HEK293 (cell line): ENCODE results near the gene STARD10.

Experiments
- CTCF ChIA-PET: fragments of 350-600 bp; formaldehyde crosslinking; extraction: SDS; loops from one replicate; lab custom pipeline; 2021; ENCODE audit warnings: antibody characterized with exemption; lab: Yijun Ruan, JAX
- POLR2A ChIA-PET: fragments of 300-600 bp; formaldehyde crosslinking; extraction: SDS; loops from one replicate; lab custom pipeline; 2020; ENCODE audit warnings: antibody characterized with exemption, inconsistent platforms; lab: Yijun Ruan, JAX
- H3K27ac ChIP-seq: fragments of 200-500 bp; sonication (Bioruptor generic); 2 replicates; pipeline ENCODE4 v1.5.1; 2014; ENCODE audit warnings: low read depth, low read length, control low read depth, inconsistent platforms; ENCODE audit errors: extremely low read depth
- H3K36me3 ChIP-seq, 2 experiments: fragments of 200-500 bp in 1 of 2; sonication (Bioruptor generic) in 1 of 2; 1 replicate in 1 of 2; 2 replicates in 1 of 2; pipeline ENCODE4 v1.5.1; 2014 to 2017; ENCODE audit warnings: inconsistent platforms in 2 of 2, low read length in 2 of 2; ENCODE audit not compliant: control insufficient read depth in 2 of 2, insufficient read depth in 1 of 2
- H3K4me1 ChIP-seq: fragments of 200-500 bp; sonication (Bioruptor generic); 2 replicates; pipeline ENCODE4 v1.5.1; 2014; ENCODE audit warnings: mild to moderate bottlenecking, low read length, inconsistent platforms; ENCODE audit not compliant: control insufficient read depth, insufficient read depth
- H3K4me3 ChIP-seq: 2 replicates; pipeline ENCODE4 v1.5.1; 2011; ENCODE audit warnings: low read depth, mild to moderate bottlenecking, control low read depth, low read length, moderate library complexity
- H3K9me3 ChIP-seq: fragments of 200-500 bp; sonication (Bioruptor generic); 2 replicates; pipeline ENCODE4 v1.5.1; 2014; ENCODE audit warnings: low read depth, low read length, inconsistent platforms; ENCODE audit not compliant: control insufficient read depth, insufficient read depth
- KLF1 ChIP-seq: fragments of 450-650 bp; formaldehyde crosslinking; IDR thresholded peaks from 2 replicates; pipeline ENCODE4 v1.5.1; 2016; ENCODE audit warnings: missing biosample characterization, missing genetic modification characterization
- KLF9 ChIP-seq: fragments of 450-650 bp; formaldehyde crosslinking; IDR thresholded peaks from 2 replicates; pipeline ENCODE4 v1.5.1; 2016; ENCODE audit warnings: missing biosample characterization, missing genetic modification characterization, low read depth
- RBAK ChIP-seq: fragments of 450-650 bp; formaldehyde crosslinking; IDR thresholded peaks from 2 replicates; pipeline ENCODE4 v1.5.1; 2016; ENCODE audit warnings: missing biosample characterization, missing genetic modification characterization
- SCRT2 ChIP-seq: fragments of 450-650 bp; formaldehyde crosslinking; IDR thresholded peaks from 2 replicates; pipeline ENCODE4 v1.5.1; 2016; ENCODE audit warnings: missing biosample characterization, missing genetic modification characterization
- SP3 ChIP-seq: fragments of 450-650 bp; formaldehyde crosslinking; IDR thresholded peaks from 2 replicates; pipeline ENCODE4 v1.5.1; 2016; ENCODE audit warnings: missing biosample characterization, missing genetic modification characterization
- WT1 ChIP-seq: fragments of 450-650 bp; formaldehyde crosslinking; IDR thresholded peaks from 2 replicates; pipeline ENCODE4 v1.5.1; 2016; ENCODE audit warnings: missing biosample characterization, missing genetic modification characterization
- ZFP69B ChIP-seq: fragments of 450-650 bp; formaldehyde crosslinking; IDR thresholded peaks from 2 replicates; pipeline ENCODE4 v1.5.1; 2016; ENCODE audit warnings: missing biosample characterization, missing genetic modification characterization
- ZNF211 ChIP-seq: fragments of 450-650 bp; formaldehyde crosslinking; IDR thresholded peaks from 2 replicates; pipeline ENCODE4 v1.5.1; 2016; ENCODE audit warnings: low read depth, missing biosample characterization, missing genetic modification characterization
- ZNF23 ChIP-seq: fragments of 450-650 bp; formaldehyde crosslinking; IDR thresholded peaks from 2 replicates; pipeline ENCODE4 v1.5.1; 2016; ENCODE audit warnings: missing biosample characterization, missing genetic modification characterization, borderline replicate concordance
- ZNF274 ChIP-seq, 2 experiments: fragments of 200-500 bp in 1 of 2; fragments of 450-650 bp in 1 of 2; sonication (Bioruptor generic) in 1 of 2; formaldehyde crosslinking in 1 of 2; IDR thresholded peaks; 2 replicates each; pipeline versions ENCODE4 v1.5.1 to v1.6.1; 2014 to 2016; ENCODE audit warnings: borderline replicate concordance in 1 of 2, inconsistent platforms in 1 of 2, low read length in 1 of 2, missing biosample characterization in 1 of 2, missing genetic modification characterization in 1 of 2
- ZNF292 ChIP-seq: fragments of 450-650 bp; formaldehyde crosslinking; IDR thresholded peaks from 2 replicates; pipeline ENCODE4 v1.5.1; 2016; ENCODE audit warnings: low read depth, missing biosample characterization, missing genetic modification characterization, borderline replicate concordance
- ZNF350 ChIP-seq: fragments of 450-650 bp; formaldehyde crosslinking; IDR thresholded peaks from 2 replicates; pipeline ENCODE4 v1.5.0; 2017; ENCODE audit warnings: missing biosample characterization, mild to moderate bottlenecking, missing genetic modification characterization
- ZNF366 ChIP-seq: fragments of 450-650 bp; formaldehyde crosslinking; conservative IDR thresholded peaks from 2 replicates; pipeline ENCODE4 v1.5.1; 2016; ENCODE audit warnings: missing biosample characterization, missing genetic modification characterization
- ZNF514 ChIP-seq: fragments of 450-650 bp; formaldehyde crosslinking; IDR thresholded peaks from 2 replicates; pipeline ENCODE4 v1.5.1; 2016; ENCODE audit warnings: missing biosample characterization, missing genetic modification characterization
- ZNF530 ChIP-seq: fragments of 450-650 bp; formaldehyde crosslinking; IDR thresholded peaks from 2 replicates; pipeline ENCODE4 v1.5.1; 2016; ENCODE audit warnings: low read depth, missing biosample characterization, missing genetic modification characterization
- ZNF548 ChIP-seq: fragments of 450-650 bp; formaldehyde crosslinking; IDR thresholded peaks from 2 replicates; pipeline ENCODE4 v1.5.1; 2016; ENCODE audit warnings: missing biosample characterization, missing genetic modification characterization
- ZNF596 ChIP-seq: fragments of 450-650 bp; IDR thresholded peaks from 2 replicates; pipeline ENCODE4 v1.5.0; 2018; ENCODE audit warnings: missing biosample characterization, mild to moderate bottlenecking, missing genetic modification characterization, moderate library complexity
- ZNF677 ChIP-seq: fragments of 450-650 bp; IDR thresholded peaks from 2 replicates; pipeline ENCODE4 v1.5.0; 2018; ENCODE audit warnings: missing biosample characterization, mild to moderate bottlenecking, missing genetic modification characterization, moderate library complexity
- ZNF768 ChIP-seq: fragments of 450-650 bp; formaldehyde crosslinking; IDR thresholded peaks from 2 replicates; pipeline ENCODE4 v1.5.1; 2018; ENCODE audit warnings: missing biosample characterization, mild to moderate bottlenecking, missing genetic modification characterization
- ZSCAN16 ChIP-seq: fragments of 450-650 bp; formaldehyde crosslinking; IDR thresholded peaks from 2 replicates; pipeline ENCODE4 v1.5.1; 2016; ENCODE audit warnings: missing biosample characterization, missing genetic modification characterization
- TF ChIP-seq, protein P1 (sequence below): fragments of 450-650 bp; formaldehyde crosslinking; IDR thresholded peaks from 2 replicates; pipeline ENCODE4 v1.5.1; 2016; ENCODE audit warnings: missing biosample characterization, missing genetic modification characterization
- TF ChIP-seq, protein P2 (sequence below): fragments of 450-650 bp; formaldehyde crosslinking; IDR thresholded peaks from 2 replicates; pipeline ENCODE4 v1.5.1; 2016; ENCODE audit warnings: missing biosample characterization, missing genetic modification characterization
- TF ChIP-seq, protein P3 (sequence below): fragments of 450-650 bp; formaldehyde crosslinking; IDR thresholded peaks from 2 replicates; pipeline ENCODE4 v1.5.1; 2016; ENCODE audit warnings: missing biosample characterization, missing genetic modification characterization
- TF ChIP-seq, protein P4 (sequence below): fragments of 450-650 bp; formaldehyde crosslinking; IDR thresholded peaks from 2 replicates; pipeline ENCODE4 v1.5.0; 2017; ENCODE audit warnings: missing biosample characterization, missing genetic modification characterization, borderline replicate concordance
- TF ChIP-seq, protein P5 (sequence below): fragments of 450-650 bp; formaldehyde crosslinking; IDR thresholded peaks from 2 replicates; pipeline ENCODE4 v1.5.1; 2016; ENCODE audit warnings: missing biosample characterization, missing genetic modification characterization, low read depth

The STARD10 gene

DNA sequence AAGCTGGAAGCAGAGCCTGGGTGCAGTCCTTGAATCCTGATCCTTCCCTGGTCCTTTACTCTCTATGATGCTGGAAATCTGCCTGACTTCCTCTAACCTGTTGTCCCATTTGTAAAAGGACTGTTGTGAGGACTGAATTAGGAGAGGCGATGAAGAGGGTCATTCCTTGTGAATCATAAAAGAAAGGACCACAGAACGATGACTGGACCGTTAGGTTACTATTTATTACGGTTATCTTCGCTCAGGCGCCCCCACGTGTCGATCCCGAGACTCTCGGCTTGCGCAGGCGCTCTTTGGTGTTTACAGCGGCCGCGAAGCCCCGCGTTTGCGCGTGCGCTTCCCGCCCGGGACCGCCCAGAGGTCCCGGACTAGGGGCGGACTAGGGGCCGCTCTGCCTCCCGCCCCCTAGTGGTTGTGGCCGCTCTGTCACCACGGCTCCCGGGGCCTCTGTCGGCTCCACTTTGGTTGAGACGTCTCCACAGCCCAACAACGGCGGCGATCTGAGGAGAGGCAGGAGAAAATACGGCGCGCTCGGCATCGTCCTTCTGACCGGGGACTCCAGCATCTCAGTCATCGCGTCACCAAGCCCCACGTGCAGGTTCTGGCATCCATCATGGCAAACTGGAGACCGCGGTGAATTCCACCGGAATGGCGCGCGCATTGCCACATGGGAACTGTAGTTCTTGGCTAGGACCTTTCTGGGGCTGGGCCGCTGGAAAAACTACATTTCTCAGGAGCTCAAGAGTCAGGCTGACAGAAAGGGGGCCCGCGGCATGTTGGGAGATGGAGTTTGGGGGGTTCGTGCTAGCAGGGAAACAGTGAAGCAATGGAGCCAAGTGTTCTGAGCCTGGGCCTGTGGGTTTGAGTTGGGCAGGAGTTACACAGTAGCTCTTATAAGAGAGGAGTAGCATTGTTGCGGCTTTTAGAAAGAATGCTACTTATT lies at the start of gene STARD10 (continued):
- TF ChIP-seq, protein P1, sequence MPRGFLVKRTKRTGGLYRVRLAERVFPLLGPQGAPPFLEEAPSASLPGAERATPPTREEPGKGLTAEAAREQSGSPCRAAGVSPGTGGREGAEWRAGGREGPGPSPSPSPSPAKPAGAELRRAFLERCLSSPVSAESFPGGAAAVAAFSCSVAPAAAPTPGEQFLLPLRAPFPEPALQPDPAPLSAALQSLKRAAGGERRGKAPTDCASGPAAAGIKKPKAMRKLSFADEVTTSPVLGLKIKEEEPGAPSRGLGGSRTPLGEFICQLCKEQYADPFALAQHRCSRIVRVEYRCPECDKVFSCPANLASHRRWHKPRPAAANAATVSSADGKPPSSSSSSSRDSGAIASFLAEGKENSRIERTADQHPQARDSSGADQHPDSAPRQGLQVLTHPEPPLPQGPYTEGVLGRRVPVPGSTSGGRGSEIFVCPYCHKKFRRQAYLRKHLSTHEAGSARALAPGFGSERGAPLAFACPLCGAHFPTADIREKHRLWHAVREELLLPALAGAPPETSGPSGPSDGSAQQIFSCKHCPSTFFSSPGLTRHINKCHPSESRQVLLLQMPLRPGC (tag by site-specific recombination), result peak; percentile 84
- no peak for TF ChIP-seq RBAK (tag by site-specific recombination)
- TF ChIP-seq SCRT2 (tag by site-specific recombination), result 0 out of 2 replicates have a peak, but pooled peaks have one; percentile 54
- TF ChIP-seq ZFP69B (tag by site-specific recombination), result 0 out of 2 replicates have a peak, but pooled peaks have one; percentile 48
- TF ChIP-seq, protein P2, sequence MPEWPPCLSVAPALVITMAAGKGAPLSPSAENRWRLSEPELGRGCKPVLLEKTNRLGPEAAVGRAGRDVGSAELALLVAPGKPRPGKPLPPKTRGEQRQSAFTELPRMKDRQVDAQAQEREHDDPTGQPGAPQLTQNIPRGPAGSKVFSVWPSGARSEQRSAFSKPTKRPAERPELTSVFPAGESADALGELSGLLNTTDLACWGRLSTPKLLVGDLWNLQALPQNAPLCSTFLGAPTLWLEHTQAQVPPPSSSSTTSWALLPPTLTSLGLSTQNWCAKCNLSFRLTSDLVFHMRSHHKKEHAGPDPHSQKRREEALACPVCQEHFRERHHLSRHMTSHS (tag by site-specific recombination), result no peak
- TF ChIP-seq, all 188 proteins: peak for 53

DNA sequence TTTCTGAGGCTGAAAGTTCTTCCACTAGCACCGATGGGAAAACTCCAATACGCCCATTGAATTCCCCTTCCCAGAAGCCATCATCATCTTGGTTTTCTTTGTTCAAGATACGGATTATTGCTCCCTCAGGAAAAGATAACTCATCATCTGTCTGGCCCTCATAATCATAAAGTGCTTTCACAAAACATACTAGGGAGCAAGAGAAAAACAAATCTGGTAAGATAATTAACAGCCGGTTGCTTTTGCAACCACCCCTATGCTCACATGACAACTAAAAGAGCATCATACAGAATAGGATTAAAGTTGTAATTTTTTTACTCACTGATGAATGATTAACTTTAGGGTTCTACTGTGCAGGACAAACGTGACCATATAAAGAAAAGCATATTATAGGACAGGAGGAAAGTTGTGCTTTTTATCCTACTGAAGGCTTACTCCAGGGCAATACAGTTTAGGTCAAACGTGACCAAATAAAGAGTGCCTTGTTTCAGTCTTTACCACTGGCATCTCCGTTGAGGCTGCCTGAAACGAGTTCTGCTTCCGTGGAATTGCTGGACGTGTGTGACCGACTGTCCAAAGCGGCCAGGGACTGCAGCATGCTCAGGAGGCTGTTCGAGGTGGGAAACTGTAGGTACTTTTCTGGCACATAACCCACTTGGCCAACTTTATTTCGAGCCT lies 48.9 kb upstream of the STARD10 start:
- Histone ChIP-seq H3K4me3 (no peak overlapping the region), H3K36me3 (peaks cover 0 to 46% of the 10 kb centered on the region in 2 experiments; a peak in 1 of 3 replicates), H3K4me1 (no peaks in the 10 kb centered on the region), H3K9me3 (no peaks in the 10 kb centered on the region), H3K27ac (no peak overlapping the region)
- TF ChIP-seq KLF1 (no peak), ZNF274 (IDR thresholded peaks at IDR 0.05; ENCODE audit: low read length) (no peak), ZNF274 (tag by site-specific recombination; IDR thresholded peaks at IDR 0.05; ENCODE audit: borderline replicate concordance) (no peak), ZNF23 (tag by site-specific recombination) (no peak), ZNF596 (tag by site-specific recombination) (no peak), KLF9 (tag by site-specific recombination) (no peak), ZNF211 (tag by site-specific recombination) (no peak), WT1 (tag by site-specific recombination) (no peak), SP3 (no peak), ZNF366 (tag by site-specific recombination) (no peak), ZNF677 (tag by site-specific recombination) (no peak), ZNF292 (tag by site-specific recombination) (no peak), ZSCAN16 (no peak), ZNF548 (tag by site-specific recombination) (no peak), ZNF350 (tag by site-specific recombination) (no peak), ZNF530 (tag by site-specific recombination) (no peak), ZNF514 (tag by site-specific recombination) (no peak), ZNF768 (tag by site-specific recombination) (no peak)
- TF ChIP-seq, protein P3, sequence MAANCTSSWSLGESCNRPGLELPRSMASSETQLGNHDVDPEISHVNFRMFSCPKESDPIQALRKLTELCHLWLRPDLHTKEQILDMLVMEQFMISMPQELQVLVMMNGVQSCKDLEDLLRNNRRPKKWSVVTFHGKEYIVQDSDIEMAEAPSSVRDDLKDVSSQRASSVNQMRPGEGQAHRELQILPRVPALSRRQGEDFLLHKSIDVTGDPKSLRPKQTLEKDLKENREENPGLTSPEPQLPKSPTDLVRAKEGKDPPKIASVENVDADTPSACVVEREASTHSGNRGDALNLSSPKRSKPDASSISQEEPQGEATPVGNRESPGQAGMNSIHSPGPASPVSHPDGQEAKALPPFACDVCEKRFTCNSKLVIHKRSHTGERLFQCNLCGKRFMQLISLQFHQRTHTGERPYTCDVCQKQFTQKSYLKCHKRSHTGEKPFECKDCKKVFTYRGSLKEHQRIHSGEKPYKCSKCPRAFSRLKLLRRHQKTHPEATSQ, result no peak
- TF ChIP-seq, protein P4, sequence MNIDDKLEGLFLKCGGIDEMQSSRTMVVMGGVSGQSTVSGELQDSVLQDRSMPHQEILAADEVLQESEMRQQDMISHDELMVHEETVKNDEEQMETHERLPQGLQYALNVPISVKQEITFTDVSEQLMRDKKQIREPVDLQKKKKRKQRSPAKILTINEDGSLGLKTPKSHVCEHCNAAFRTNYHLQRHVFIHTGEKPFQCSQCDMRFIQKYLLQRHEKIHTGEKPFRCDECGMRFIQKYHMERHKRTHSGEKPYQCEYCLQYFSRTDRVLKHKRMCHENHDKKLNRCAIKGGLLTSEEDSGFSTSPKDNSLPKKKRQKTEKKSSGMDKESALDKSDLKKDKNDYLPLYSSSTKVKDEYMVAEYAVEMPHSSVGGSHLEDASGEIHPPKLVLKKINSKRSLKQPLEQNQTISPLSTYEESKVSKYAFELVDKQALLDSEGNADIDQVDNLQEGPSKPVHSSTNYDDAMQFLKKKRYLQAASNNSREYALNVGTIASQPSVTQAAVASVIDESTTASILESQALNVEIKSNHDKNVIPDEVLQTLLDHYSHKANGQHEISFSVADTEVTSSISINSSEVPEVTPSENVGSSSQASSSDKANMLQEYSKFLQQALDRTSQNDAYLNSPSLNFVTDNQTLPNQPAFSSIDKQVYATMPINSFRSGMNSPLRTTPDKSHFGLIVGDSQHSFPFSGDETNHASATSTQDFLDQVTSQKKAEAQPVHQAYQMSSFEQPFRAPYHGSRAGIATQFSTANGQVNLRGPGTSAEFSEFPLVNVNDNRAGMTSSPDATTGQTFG, result no peak
- TF ChIP-seq, protein P5, sequence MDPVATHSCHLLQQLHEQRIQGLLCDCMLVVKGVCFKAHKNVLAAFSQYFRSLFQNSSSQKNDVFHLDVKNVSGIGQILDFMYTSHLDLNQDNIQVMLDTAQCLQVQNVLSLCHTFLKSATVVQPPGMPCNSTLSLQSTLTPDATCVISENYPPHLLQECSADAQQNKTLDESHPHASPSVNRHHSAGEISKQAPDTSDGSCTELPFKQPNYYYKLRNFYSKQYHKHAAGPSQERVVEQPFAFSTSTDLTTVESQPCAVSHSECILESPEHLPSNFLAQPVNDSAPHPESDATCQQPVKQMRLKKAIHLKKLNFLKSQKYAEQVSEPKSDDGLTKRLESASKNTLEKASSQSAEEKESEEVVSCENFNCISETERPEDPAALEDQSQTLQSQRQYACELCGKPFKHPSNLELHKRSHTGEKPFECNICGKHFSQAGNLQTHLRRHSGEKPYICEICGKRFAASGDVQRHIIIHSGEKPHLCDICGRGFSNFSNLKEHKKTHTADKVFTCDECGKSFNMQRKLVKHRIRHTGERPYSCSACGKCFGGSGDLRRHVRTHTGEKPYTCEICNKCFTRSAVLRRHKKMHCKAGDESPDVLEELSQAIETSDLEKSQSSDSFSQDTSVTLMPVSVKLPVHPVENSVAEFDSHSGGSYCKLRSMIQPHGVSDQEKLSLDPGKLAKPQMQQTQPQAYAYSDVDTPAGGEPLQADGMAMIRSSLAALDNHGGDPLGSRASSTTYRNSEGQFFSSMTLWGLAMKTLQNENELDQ (tag by site-specific recombination), result no peak
- ChIA-PET POLR2A (no interaction called here), CTCF (interaction anchor here (2.9 kb wide), 1 partner anchor 118 kb away, joined by 11 read pairs; no protein-coding TSS in a partner anchor)
